Posterior vena cava (tissue), 2 donors: ENCODE results near the gene ZNF142. TPM values are rescaled to one million over a fixed set of nuclear protein-coding genes. Genes with fewer than 3 reads are reported as not detected.
"Not testable (repeated sequence)": the region's sequence is repeated elsewhere in the genome, so short reads cannot be mapped to it uniquely, and the experiment has no call there.

ENCODE experiments used
- DNase-seq: peaks from one replicate; pipeline ENCODE4 v3.0.0-alpha.2; 2020; ENCODE audit warnings: low spot score
- intact Hi-C, 2 donors: fragments of 100-400 bp; cut with DNase I; formaldehyde crosslinking; loops; one replicate each; pipeline versions ENCODE4 v1.14.1 to v1.14.2; 2022 to 2023
- long read RNA-seq, 2 donors: library from polyadenylated mRNA; unstranded; transcript quantifications; one replicate each; pipeline ENCODE4 v2.0.0, GENCODE V29; 2020 to 2021
- total RNA-seq, 2 donors: library from RNA; stranded (reverse); fragmentation: NEBNext Ultra II Directional; extraction: Animal tissue kit (Norgen Biotek cat#: 25700); gene quantifications; one replicate each; pipeline ENCODE4 v1.2.1, GENCODE V29; 2021
- donor health status: DM: yes; HTN: yes; CAD: no.
- donor health status: DM: yes; HTN: yes; CAD: no.

ZNF142 gene
- 10 to 100 TPM; 19.4 to 23.7 TPM for total RNA-seq
- long read RNA-seq, donor 1, partial matches to known transcripts = 8 of 10 reads
- long read RNA-seq, donor 1, other reads (novel, unspliced or antisense) = 2 of 10 reads
- long read RNA-seq, donor 2, partial matches to known transcripts = 8 of 8 reads
- long read RNA-seq, donor 2, other reads (novel, unspliced or antisense) = 0 of 8 reads

DNA sequence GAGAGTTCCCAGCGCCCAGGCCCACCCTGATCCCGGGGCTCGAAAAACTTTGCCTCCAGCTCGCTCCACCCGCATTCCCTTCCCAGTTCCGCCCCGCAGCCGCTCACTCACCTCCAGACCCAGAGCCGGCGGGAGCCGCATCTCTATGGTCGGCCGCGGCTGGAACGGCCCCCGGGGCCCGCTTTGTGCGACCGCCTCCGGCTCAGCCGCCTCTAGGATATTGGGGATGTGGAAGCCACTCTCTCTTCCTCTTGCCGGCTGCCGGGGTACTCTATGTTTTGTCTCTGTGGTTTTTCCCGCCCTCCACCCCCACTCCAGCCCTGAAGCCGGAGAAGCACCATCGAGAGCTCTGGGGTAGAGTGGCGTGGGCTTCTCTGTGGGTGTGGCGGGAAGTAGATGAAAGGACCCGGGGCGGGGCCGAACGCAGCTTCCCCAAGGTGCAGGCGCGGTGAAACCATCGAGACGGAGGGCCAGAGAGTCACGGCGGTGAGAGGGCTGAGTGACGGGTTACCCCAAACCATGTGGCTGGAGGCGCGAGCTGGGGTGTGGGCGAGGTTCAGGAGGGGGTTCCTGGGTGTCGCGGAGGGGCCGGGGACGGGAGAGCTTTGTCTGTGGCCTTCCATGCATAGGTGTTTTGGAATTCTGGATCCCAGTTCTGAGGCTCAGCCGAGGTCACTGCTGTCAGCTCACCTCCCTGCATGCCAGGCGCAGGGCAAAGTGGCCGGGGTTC is at the start of gene ZNF142, which contains the start of gene BCS1L:
Gene ZNF142, minus strand, starts transcription at position 366 of the 730 bp plus-strand sequence. CDS start 3,194 bp downstream, outside the sequence.
Gene BCS1L, plus strand, starts transcription at position 426 of the 730 bp plus-strand sequence. CDS start 1,305 bp downstream, outside the sequence.
- intact Hi-C loops = no loop called here

GRCh38 chr2:218708086-218708485 is 48.7 kb upstream of the ZNF142 start:
- DNase-seq = no peak
- intact Hi-C loops = no loop called here

More for the DNA sequence above, at the start of gene ZNF142, which contains the start of gene BCS1L:
- peak; percentile 97 for DNase-seq

GRCh38 chr2:218703341-218703740 is 43.9 kb upstream of the ZNF142 start:
- intact Hi-C loops = no loop called here
- no peak for DNase-seq

GRCh38 chr2:218701806-218702205 is 42.4 kb upstream of the ZNF142 start:
- intact Hi-C loops = no loop called here

GRCh38 chr2:218698885-218699284 is 39.5 kb upstream of the ZNF142 start:
- intact Hi-C loops = no loop called here

More at GRCh38 chr2:218701806-218702205, 42.4 kb upstream of the ZNF142 start:
- DNase-seq = no peak

GRCh38 chr2:218694405-218695145 is 35.2 kb upstream of the ZNF142 start:
- no peak for DNase-seq
- intact Hi-C loops = no loop called here

More at GRCh38 chr2:218698885-218699284, 39.5 kb upstream of the ZNF142 start:
- DNase-seq = no peak

DNA sequence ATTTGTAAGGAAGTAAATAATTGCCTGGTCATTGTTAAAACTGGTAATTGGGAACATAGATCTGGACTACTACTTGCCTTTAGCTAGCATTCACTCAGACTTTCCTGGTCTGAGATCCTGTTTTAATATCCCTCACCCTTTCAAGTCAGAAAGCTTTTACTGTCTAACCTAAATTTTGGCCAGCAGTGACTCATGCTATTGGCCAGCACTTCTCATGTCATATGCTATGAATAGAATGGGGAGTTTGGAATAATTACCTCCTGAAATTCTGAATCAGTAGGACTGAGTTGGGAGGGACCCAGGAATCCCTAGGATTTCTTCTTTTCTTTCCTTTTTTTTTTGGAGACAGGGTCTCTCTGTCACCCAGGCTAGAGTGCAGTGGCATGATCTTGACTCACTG is 31.8 kb upstream of the ZNF142 start:
- intact Hi-C loops = no loop called here

GRCh38 chr2:218687400-218688060 is 28.1 kb upstream of the ZNF142 start:
- DNase-seq, intact Hi-C loops: not testable (repeated sequence)

More for the DNA sequence above, 31.8 kb upstream of the ZNF142 start:
- no peak for DNase-seq

GRCh38 chr2:218680061-218680460 is 20.6 kb upstream of the ZNF142 start:
- DNase-seq = no peak
- intact Hi-C loops = no loop called here

DNA sequence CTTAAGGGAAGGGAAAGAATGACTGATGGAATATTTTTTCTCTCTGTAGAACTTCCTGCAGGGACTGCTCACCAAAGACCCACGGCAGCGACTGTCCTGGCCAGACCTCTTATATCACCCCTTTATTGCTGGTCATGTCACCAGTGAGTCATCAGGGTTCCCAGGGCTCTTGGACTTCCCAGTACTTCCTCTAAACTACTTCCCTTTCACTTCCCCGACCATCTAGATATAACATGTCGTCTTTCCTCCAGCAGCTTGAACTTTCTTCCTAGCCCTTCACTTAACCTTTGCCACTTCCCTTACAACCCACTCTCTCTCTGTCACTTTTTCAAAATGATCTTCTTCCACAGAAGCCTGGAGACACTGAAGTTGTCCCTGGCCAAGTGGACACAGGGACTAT is 19.7 kb upstream of the ZNF142 start:
- intact Hi-C loops = no loop called here
- no peak for DNase-seq

DNA sequence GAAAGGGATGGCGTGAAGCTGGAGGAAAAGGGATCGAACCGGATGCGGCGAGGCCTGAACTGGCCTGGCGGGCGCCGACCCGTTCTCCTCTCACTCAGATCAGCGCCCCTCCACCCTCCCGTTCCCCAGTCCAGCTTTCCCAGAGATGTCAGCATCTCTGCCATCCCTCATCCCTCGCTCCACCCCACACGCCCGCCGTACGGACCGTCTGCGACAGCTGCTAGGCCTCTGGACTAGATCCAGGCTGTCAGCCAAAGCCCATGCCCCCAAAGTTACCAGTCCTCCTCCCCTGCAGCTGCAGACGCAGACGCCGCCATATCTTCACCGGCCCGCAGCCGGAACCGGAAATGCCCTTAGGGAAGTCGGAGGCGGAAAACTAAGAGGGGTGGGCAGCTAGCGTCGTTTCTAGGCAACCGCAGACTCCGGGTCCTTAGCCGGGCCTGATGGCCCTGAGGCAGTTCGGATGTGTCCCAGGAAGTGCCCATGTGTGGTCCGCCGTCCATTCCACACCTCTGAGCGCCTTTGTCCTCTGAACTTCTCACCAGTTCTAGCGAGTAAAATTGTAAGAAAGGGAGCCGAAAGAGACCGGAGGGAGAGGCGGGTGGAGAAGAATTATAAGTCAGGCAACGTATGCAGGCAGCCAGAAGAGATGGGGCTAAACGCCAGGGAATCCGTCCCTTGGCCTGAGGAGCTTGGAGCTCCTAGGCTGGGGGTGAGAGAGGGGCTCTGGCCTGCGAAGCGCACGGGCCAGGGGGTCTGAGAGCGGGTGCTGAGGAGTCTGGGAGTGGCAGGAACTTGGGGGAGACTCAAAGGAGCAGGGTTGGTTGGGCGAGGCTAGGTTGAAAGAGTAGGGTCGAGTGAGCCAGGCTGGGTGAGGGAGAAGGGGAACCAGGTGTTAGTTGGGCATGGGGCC is 12.5 kb upstream of the ZNF142 start, which contains the start of the genes RNF25 and STK36:
Gene RNF25, minus strand, starts transcription at position 349 of the 913 bp plus-strand sequence. Its CDS starts 32 bp downstream, at position 317.
Gene STK36, plus strand, starts transcription at position 433 of the 913 bp plus-strand sequence. CDS start 744 bp downstream, outside the sequence.
- peak; percentile 96 for DNase-seq
- intact Hi-C loops = no loop called here

- no peak for DNase-seq
- intact Hi-C loops = no loop called here
Observed at GRCh38 chr2:218671097-218671653, 11.8 kb upstream of the ZNF142 start.

DNA sequence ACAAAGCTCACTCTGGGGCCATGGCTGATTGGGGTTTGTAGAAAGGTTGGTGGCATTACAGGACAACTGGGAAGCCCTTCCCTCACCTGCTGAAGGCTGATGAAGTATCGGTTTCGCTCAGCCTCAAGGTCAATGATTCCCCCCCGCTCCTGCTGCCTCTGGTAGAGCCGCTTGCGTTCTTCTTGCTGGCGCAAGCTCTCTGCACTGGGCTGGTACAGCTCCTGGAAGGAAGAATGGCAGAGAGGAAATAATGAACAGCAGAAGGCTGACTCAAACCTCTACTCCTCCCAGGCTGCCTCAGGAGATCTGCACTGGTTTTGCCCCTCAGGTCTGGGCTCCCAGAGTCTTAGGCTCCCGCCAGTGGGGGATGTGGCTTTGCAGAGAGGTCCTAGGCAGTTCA is 5.2 kb upstream of the ZNF142 start:
- intact Hi-C loops = loop anchor here in 1 of 2 donors (5.0 kb wide), 1 partner anchor 152 kb away; no protein-coding TSS in a partner anchor
- no peak for DNase-seq

DNA sequence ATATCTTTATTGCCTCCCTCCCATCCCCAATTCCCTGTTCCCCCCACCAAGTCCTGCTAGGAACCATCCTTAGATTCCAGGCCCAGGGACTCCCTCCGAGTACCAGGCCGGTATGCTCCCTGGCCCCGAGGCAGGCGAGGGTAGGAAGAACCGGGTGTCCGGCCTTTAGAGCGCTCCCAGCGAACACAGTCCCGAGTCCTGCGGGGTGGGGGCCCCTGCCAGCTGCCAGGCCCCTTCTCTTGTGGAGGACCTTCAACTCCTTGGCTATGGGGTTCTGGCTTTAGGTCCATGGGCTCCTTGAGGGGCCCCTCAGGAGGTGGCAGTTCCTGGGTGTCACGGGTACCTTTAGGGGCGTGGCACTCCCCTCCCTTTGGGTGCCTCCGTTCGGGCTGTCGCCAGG is 4.5 kb upstream of the ZNF142 start:
- DNase-seq = no peak
- intact Hi-C loops = loop anchor here in 1 of 2 donors (5.0 kb wide), 1 partner anchor 152 kb away; no protein-coding TSS in a partner anchor

DNA sequence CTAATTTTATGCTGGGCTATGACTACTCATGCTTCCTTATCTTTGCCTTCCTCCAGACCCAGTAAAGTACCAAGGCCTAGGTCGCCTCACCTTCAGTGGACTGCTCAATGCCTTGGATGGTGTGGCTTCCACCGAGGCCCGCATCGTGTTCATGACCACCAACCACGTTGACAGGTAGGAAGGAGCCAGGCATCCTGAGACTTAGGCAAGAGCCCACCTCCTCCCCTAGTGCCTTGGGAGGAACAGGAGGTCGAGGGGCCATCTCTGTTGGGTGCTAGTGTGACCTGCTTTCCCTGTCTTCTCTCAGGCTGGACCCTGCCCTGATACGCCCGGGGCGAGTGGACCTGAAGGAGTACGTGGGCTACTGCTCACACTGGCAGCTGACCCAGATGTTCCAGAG is 3.4 kb upstream of the ZNF142 start:
- intact Hi-C loops = loop anchor here in 1 of 2 donors (5.0 kb wide), 1 partner anchor 151 kb away; no protein-coding TSS in a partner anchor
- DNase-seq = no peak

DNA sequence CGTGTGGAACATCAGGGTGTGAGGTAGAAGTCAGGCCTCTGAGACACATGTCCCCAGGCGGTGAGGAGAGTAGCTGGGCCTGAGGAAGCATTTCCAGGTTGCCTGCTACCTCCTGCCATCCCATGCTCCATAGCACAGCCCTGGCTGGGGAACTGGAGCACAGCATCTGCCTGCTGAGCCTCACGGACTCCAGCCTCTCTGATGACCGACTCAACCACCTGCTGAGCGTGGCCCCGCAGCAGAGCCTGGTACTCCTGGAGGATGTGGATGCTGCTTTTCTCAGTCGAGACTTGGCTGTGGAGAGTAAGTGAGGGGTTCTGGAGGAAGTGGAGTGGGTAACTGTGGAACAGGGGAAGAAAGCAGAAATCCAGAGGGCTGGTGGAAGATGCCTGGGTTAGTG is 3.0 kb upstream of the ZNF142 start:
- no peak for DNase-seq
- intact Hi-C loops = loop anchor here in 1 of 2 donors (5.0 kb wide), 1 partner anchor 150 kb away; no protein-coding TSS in a partner anchor

GRCh38 chr2:218659988-218660358 is 550 bp upstream of the ZNF142 start:
- intact Hi-C loops = loop anchor here in 1 of 2 donors (5.0 kb wide), 1 partner anchor 148 kb away; no protein-coding TSS in a partner anchor
- no peak for DNase-seq
